Naive thymus-derived CD8-positive, alpha-beta T cell (primary cell): ENCODE results near the gene MAPKAP1. TPM values are rescaled to one million over a fixed set of nuclear protein-coding genes. Genes with fewer than 3 reads are reported as not detected.

Source experiments
- ATAC-seq, 2 donors: fragments of 150-1000 bp; cut with Tn5 transposase in 1 of 2; sonication (Bioruptor Pico), chemical (Tn5 transposase) in 1 of 2; 1 replicate in 1 of 2; 2 replicates in 1 of 2; pipeline ENCODE4 v1.10.0; 2021; ENCODE audit warnings: mild to moderate bottlenecking in 2 of 2, moderate library complexity in 2 of 2
- POLR2A ChIA-PET: fragments of 350-600 bp; sonication (Branson Sonifier 250); formaldehyde crosslinking; loops from one replicate; lab custom pipeline; 2021; ENCODE audit warnings: antibody characterized with exemption; lab: Charles Lee
- DNase-seq, 10 donors: peaks; one replicate each; pipeline versions ENCODE4 v3.0.0 to v3.0.0-alpha.2; 2020 to 2022
- H3K27ac Mint-ChIP-seq, 10 donors: one replicate each; pipeline ENCODE4 v1.8.0; 2020 to 2022; ENCODE audit warnings: mild to moderate bottlenecking in 10 of 10, mixed read lengths in 10 of 10, moderate library complexity in 4 of 10, inconsistent platforms in 1 of 10
- H3K27me3 Mint-ChIP-seq, 5 donors: one replicate each; pipeline ENCODE4 v1.8.0; 2021 to 2022; ENCODE audit warnings: mixed read lengths in 5 of 5
- H3K36me3 Mint-ChIP-seq, 3 donors: one replicate each; pipeline ENCODE4 v1.8.0; 2020 to 2022; ENCODE audit warnings: mixed read lengths in 3 of 3, mild to moderate bottlenecking in 2 of 3, inconsistent platforms in 1 of 3
- H3K4me1 Mint-ChIP-seq, 4 donors: one replicate each; pipeline ENCODE4 v1.8.0; 2021 to 2022; ENCODE audit warnings: mixed read lengths in 4 of 4
- H3K4me3 Mint-ChIP-seq, 10 donors: one replicate each; pipeline ENCODE4 v1.8.0; 2020 to 2022; ENCODE audit warnings: mild to moderate bottlenecking in 10 of 10, mixed read lengths in 10 of 10, moderate library complexity in 6 of 10, inconsistent platforms in 1 of 10
- H3K9me3 Mint-ChIP-seq, 9 donors: one replicate each; pipeline ENCODE4 v1.8.0; 2020 to 2022; ENCODE audit warnings: mixed read lengths in 9 of 9, mild to moderate bottlenecking in 3 of 9, inconsistent platforms in 1 of 9, moderate library complexity in 1 of 9
- polyA plus RNA-seq, 3 donors: library from polyadenylated mRNA; unstranded; fragments of 300-500 nt; fragmentation: Illumina TruSeq; gene quantifications; one replicate each; pipeline ENCODE4 v1.2.3, GENCODE V29; 2021
- total RNA-seq, 8 experiments: library from RNA in 2 of 8; stranded (reverse) in 2 of 8; gene quantifications; one replicate each; pipeline ENCODE4 v1.2.3 and lab custom pipeline; 2021 to 2026

MAPKAP1 gene
- total and polyA plus RNA-seq, 5 experiments from 2014 or later = 50.0 to 69.6 (median 53.5) TPM

GRCh38 chr9:125425901-125426515 lies 281.0 kb downstream of the MAPKAP1 start:
- POLR2A ChIA-PET = no interaction called here
- H3K36me3 Mint-ChIP-seq = no peaks in the 10 kb centered on the region
- H3K27me3 Mint-ChIP-seq = no peaks in the 10 kb centered on the region
- H3K4me1 Mint-ChIP-seq = peaks cover 0 to 2% (median 0%) of the 10 kb centered on the region in 4 donors
- no peak overlapping the region for H3K4me3 Mint-ChIP-seq
- no peak for ATAC-seq
- no peaks in the 10 kb centered on the region for H3K9me3 Mint-ChIP-seq
- H3K27ac Mint-ChIP-seq = peak overlapping the region in 1 of 10 donors; percentile 11
- peak in 1 of 10 donors; percentile 22 for DNase-seq

- Mint-ChIP-seq H3K27me3 (no peaks in the 10 kb centered on the region), H3K9me3 (no peaks in the 10 kb centered on the region)
- no peak for ATAC-seq
These were observed 281.7 kb downstream of the MAPKAP1 start for GRCh38 chr9:125425170-125425897.

GRCh38 chr9:125423964-125424363 lies 283.0 kb downstream of the MAPKAP1 start:
- Mint-ChIP-seq H3K9me3 (no peaks in the 10 kb centered on the region), H3K4me3 (no peak overlapping the region), H3K27me3 (no peaks in the 10 kb centered on the region), H3K4me1 (no peaks in the 10 kb centered on the region), H3K36me3 (no peaks in the 10 kb centered on the region), H3K27ac (no peak overlapping the region)
- DNase-seq = no peak
- no peak for ATAC-seq
- POLR2A ChIA-PET = no interaction called here

More at GRCh38 chr9:125425170-125425897, 281.7 kb downstream of the MAPKAP1 start:
- H3K4me3 Mint-ChIP-seq = no peak overlapping the region
- peak overlapping the region in 1 of 10 donors; percentile 11 for H3K27ac Mint-ChIP-seq
- H3K36me3 Mint-ChIP-seq = no peaks in the 10 kb centered on the region
- DNase-seq = no peak
- POLR2A ChIA-PET = no interaction called here
- H3K4me1 Mint-ChIP-seq = peaks cover 0 to 1% (median 0%) of the 10 kb centered on the region in 4 donors

GRCh38 chr9:125422853-125423252 lies 284.2 kb downstream of the MAPKAP1 start:
- Mint-ChIP-seq H3K4me3 (no peak overlapping the region), H3K36me3 (no peaks in the 10 kb centered on the region), H3K27me3 (no peaks in the 10 kb centered on the region), H3K9me3 (no peaks in the 10 kb centered on the region), H3K27ac (no peak overlapping the region), H3K4me1 (no peaks in the 10 kb centered on the region)
- POLR2A ChIA-PET = no interaction called here
- ATAC-seq (no peak), DNase-seq (no peak)

GRCh38 chr9:125421591-125422181 lies 285.3 kb downstream of the MAPKAP1 start:
- H3K27me3 Mint-ChIP-seq = peaks cover 0 to 4% (median under 1%) of the 10 kb centered on the region in 5 donors
- H3K9me3 Mint-ChIP-seq = no peaks in the 10 kb centered on the region
- no peak overlapping the region for H3K4me3 Mint-ChIP-seq
- H3K36me3 Mint-ChIP-seq = no peaks in the 10 kb centered on the region
- DNase-seq (no peak), ATAC-seq (no peak)
- no peak overlapping the region for H3K27ac Mint-ChIP-seq
- POLR2A ChIA-PET = no interaction called here
- H3K4me1 Mint-ChIP-seq = no peaks in the 10 kb centered on the region

- Mint-ChIP-seq H3K36me3 (no peaks in the 10 kb centered on the region), H3K4me3 (no peak overlapping the region), H3K9me3 (no peaks in the 10 kb centered on the region), H3K4me1 (no peaks in the 10 kb centered on the region), H3K27ac (peak overlapping the region in 1 of 10 donors; percentile 24), H3K27me3 (peaks cover 0 to 9% (median 5%) of the 10 kb centered on the region in 5 donors)
- ATAC-seq = no peak
- POLR2A ChIA-PET = no interaction called here
- no peak for DNase-seq
These were observed 285.8 kb downstream of the MAPKAP1 start for GRCh38 chr9:125421166-125421565.

- no peak for DNase-seq
- Mint-ChIP-seq H3K4me3 (no peak overlapping the region), H3K27me3 (peaks cover 0 to 9% (median 5%) of the 10 kb centered on the region in 5 donors), H3K4me1 (no peaks in the 10 kb centered on the region), H3K36me3 (no peaks in the 10 kb centered on the region), H3K9me3 (no peaks in the 10 kb centered on the region), H3K27ac (no peak overlapping the region)
- ATAC-seq = no peak
- POLR2A ChIA-PET = no interaction called here
These were observed 288.6 kb downstream of the MAPKAP1 start for GRCh38 chr9:125418404-125418803.

GRCh38 chr9:125416517-125416916 lies 290.5 kb downstream of the MAPKAP1 start:
- Mint-ChIP-seq H3K36me3 (no peaks in the 10 kb centered on the region), H3K9me3 (no peaks in the 10 kb centered on the region), H3K4me3 (no peak overlapping the region), H3K4me1 (no peaks in the 10 kb centered on the region), H3K27me3 (peaks cover 0 to 18% (median 10%) of the 10 kb centered on the region in 5 donors), H3K27ac (no peak overlapping the region)
- DNase-seq (no peak), ATAC-seq (no peak)
- POLR2A ChIA-PET = no interaction called here

- peaks cover 0 to 24% (median 15%) of the 10 kb centered on the region in 5 donors for H3K27me3 Mint-ChIP-seq
- no peak for ATAC-seq
These were observed 291.2 kb downstream of the MAPKAP1 start for GRCh38 chr9:125415583-125416460.

GRCh38 chr9:125413579-125413978 lies 293.4 kb downstream of the MAPKAP1 start:
- H3K4me3 Mint-ChIP-seq = no peak overlapping the region
- no peaks in the 10 kb centered on the region for H3K36me3 Mint-ChIP-seq
- H3K27ac Mint-ChIP-seq = no peak overlapping the region
- no peak for DNase-seq
- peaks cover 6 to 43% (median 32%) of the 10 kb centered on the region in 5 donors for H3K27me3 Mint-ChIP-seq
- ATAC-seq = no peak
- POLR2A ChIA-PET = no interaction called here
- H3K9me3 Mint-ChIP-seq = no peaks in the 10 kb centered on the region
- peaks cover 7 to 14% (median 9%) of the 10 kb centered on the region in 4 donors for H3K4me1 Mint-ChIP-seq

More at GRCh38 chr9:125415583-125416460, 291.2 kb downstream of the MAPKAP1 start:
- no peaks in the 10 kb centered on the region for H3K4me1 Mint-ChIP-seq
- DNase-seq = peak in 1 of 10 donors; percentile 58
- H3K36me3 Mint-ChIP-seq = no peaks in the 10 kb centered on the region
- H3K27ac Mint-ChIP-seq = no peak overlapping the region
- no peaks in the 10 kb centered on the region for H3K9me3 Mint-ChIP-seq
- no peak overlapping the region for H3K4me3 Mint-ChIP-seq
- POLR2A ChIA-PET = no interaction called here

- H3K27ac Mint-ChIP-seq = no peak overlapping the region
- DNase-seq = no peak
- H3K27me3 Mint-ChIP-seq = peaks cover 9 to 52% (median 36%) of the 10 kb centered on the region in 5 donors
- H3K9me3 Mint-ChIP-seq = no peaks in the 10 kb centered on the region
- ATAC-seq = no peak
- peaks cover 11 to 21% (median 13%) of the 10 kb centered on the region in 4 donors for H3K4me1 Mint-ChIP-seq
- no peaks in the 10 kb centered on the region for H3K36me3 Mint-ChIP-seq
- POLR2A ChIA-PET = no interaction called here
- no peak overlapping the region for H3K4me3 Mint-ChIP-seq
These were observed 294.8 kb downstream of the MAPKAP1 start for GRCh38 chr9:125412166-125412565.

GRCh38 chr9:125411171-125411756 lies 295.7 kb downstream of the MAPKAP1 start:
- Mint-ChIP-seq H3K36me3 (no peaks in the 10 kb centered on the region), H3K4me1 (peaks cover 11 to 23% (median 15%) of the 10 kb centered on the region in 4 donors), H3K27me3 (peaks cover 9 to 53% (median 36%) of the 10 kb centered on the region in 5 donors), H3K9me3 (no peaks in the 10 kb centered on the region), H3K4me3 (peak overlapping the region in 4 of 10 donors; percentile 14 to 68 (median 28)), H3K27ac (no peak overlapping the region)
- POLR2A ChIA-PET = no interaction called here
- ATAC-seq (no peak), DNase-seq (peak in 1 of 10 donors; percentile 60)
